GM23338 (cell line): Measurements from ENCODE around the gene SLC23A2. TPM values are rescaled to one million over a fixed set of nuclear protein-coding genes. Genes with fewer than 3 reads are reported as not detected.

ENCODE experiments used
- ATAC-seq: fragments of 200-7000 bp; cut with Tn5 transposase; 3 replicates; pipeline ENCODE4 v1.9.1; 2020
- DNase-seq: peaks from one replicate; pipeline ENCODE4 v3.0.0-alpha.2; 2015; ENCODE audit warnings: low spot score
- H2AFZ ChIP-seq: fragments of 200-600 bp; sonication (generic); 2 replicates; pipeline ENCODE4 v1.8.0; 2016; ENCODE audit warnings: antibody characterized with exemption, mild to moderate bottlenecking, moderate library complexity
- H3F3A ChIP-seq: fragments of 200-600 bp; sonication (generic); replicated peaks from 2 replicates; pipeline ENCODE4 v1.8.0; 2017; ENCODE audit warnings: antibody characterized with exemption, mixed run types, low read depth
- H3K27ac ChIP-seq: fragments of 200-600 bp; sonication (generic); 2 replicates; pipeline ENCODE4 v1.6.1; 2016; ENCODE audit warnings: low read depth
- H3K27me3 ChIP-seq: fragments of 200-600 bp; sonication (generic); 2 replicates; pipeline ENCODE4 v1.8.0; 2016; ENCODE audit warnings: mild to moderate bottlenecking, mixed run types, moderate library complexity; ENCODE audit not compliant: insufficient read depth
- H3K36me3 ChIP-seq: fragments of 200-600 bp; sonication (generic); 2 replicates; pipeline ENCODE4 v1.8.0; 2016; ENCODE audit warnings: mild to moderate bottlenecking; ENCODE audit not compliant: insufficient read depth
- H3K4me1 ChIP-seq: fragments of 200-600 bp; sonication (generic); 2 replicates; pipeline ENCODE4 v1.8.0; 2016; ENCODE audit warnings: mild to moderate bottlenecking, moderate library complexity; ENCODE audit not compliant: insufficient read depth
- H3K4me2 ChIP-seq: fragments of 200-600 bp; sonication (generic); 2 replicates; pipeline ENCODE4 v1.7.1; 2017; ENCODE audit warnings: mixed run types
- H3K4me3 ChIP-seq: fragments of 200-600 bp; sonication (generic); 2 replicates; pipeline ENCODE4 v1.6.1; 2016; ENCODE audit warnings: mixed run types
- H3K79me2 ChIP-seq: fragments of 200-600 bp; sonication (generic); replicated peaks from 2 replicates; pipeline ENCODE4 v1.8.0; 2017; ENCODE audit warnings: mild to moderate bottlenecking; ENCODE audit not compliant: insufficient read depth
- H3K9me2 ChIP-seq: fragments of 200-600 bp; sonication (generic); 2 replicates; pipeline ENCODE4 v1.8.0; 2017; ENCODE audit not compliant: insufficient read depth
- H4K20me1 ChIP-seq: fragments of 200-600 bp; sonication (generic); replicated peaks from 2 replicates; pipeline ENCODE4 v1.8.0; 2017; ENCODE audit warnings: mild to moderate bottlenecking; ENCODE audit not compliant: insufficient read depth
- H3K27ac Mint-ChIP-seq: 2 replicates; pipeline ENCODE4 v1.8.0; 2020; ENCODE audit warnings: inconsistent platforms, mild to moderate bottlenecking, moderate library complexity, mixed read lengths
- H3K27me3 Mint-ChIP-seq: 3 replicates; pipeline ENCODE4 v1.8.0; 2022; ENCODE audit warnings: low read depth, mild to moderate bottlenecking, moderate library complexity, mixed read lengths, inconsistent platforms; ENCODE audit not compliant: insufficient read depth, poor library complexity
- H3K36me3 Mint-ChIP-seq: 3 replicates; pipeline ENCODE4 v1.8.0; 2021; ENCODE audit warnings: low read depth, mild to moderate bottlenecking, inconsistent platforms, moderate library complexity, mixed read lengths
- H3K4me1 Mint-ChIP-seq: 3 replicates; pipeline ENCODE4 v1.8.0; 2020; ENCODE audit warnings: mild to moderate bottlenecking, inconsistent platforms, mixed read lengths
- H3K4me3 Mint-ChIP-seq: 3 replicates; pipeline ENCODE4 v1.8.0; 2021; ENCODE audit warnings: moderate library complexity, mild to moderate bottlenecking, inconsistent platforms, mixed read lengths
- H3K9me3 Mint-ChIP-seq: 3 replicates; pipeline ENCODE4 v1.8.0; 2020; ENCODE audit warnings: moderate library complexity, mild to moderate bottlenecking, inconsistent platforms, mixed read lengths
- CREB1 ChIP-seq: fragments of 250-450 bp; sonication (Bioruptor Pico); IDR thresholded peaks from 2 replicates; pipeline ENCODE4 v1.5.0; 2020; ENCODE audit warnings: low read depth, mild to moderate bottlenecking, moderate library complexity
- EZH2 ChIP-seq: fragments of 200-600 bp; sonication (generic); IDR thresholded peaks from one replicate; pipeline ENCODE4 v1.8.0; 2017; ENCODE audit warnings: antibody characterized with exemption, mild to moderate bottlenecking, low read depth; ENCODE audit not compliant: unreplicated experiment
- EZH2phosphoT487 ChIP-seq: fragments of 200-600 bp; sonication (generic); IDR thresholded peaks from one replicate; pipeline ENCODE4 v1.8.1; 2018; ENCODE audit warnings: antibody characterized with exemption; ENCODE audit not compliant: unreplicated experiment
- JUNB ChIP-seq: IDR thresholded peaks from one replicate; pipeline ENCODE4 v1.6.1; 2016; ENCODE audit warnings: antibody characterized with exemption; ENCODE audit not compliant: unreplicated experiment
- NANOG ChIP-seq: IDR thresholded peaks from 2 replicates; pipeline ENCODE4 v1.6.1; 2016; ENCODE audit warnings: antibody characterized with exemption, borderline replicate concordance
- POLR2AphosphoS5 ChIP-seq: IDR thresholded peaks from 2 replicates; pipeline ENCODE4 v1.6.1; 2016; ENCODE audit warnings: antibody characterized with exemption, low read depth
- ZNF114 ChIP-seq: fragments of 250-450 bp; sonication (Bioruptor Pico); IDR thresholded peaks from 2 replicates; pipeline ENCODE4 v1.5.0; 2020; ENCODE audit warnings: mild to moderate bottlenecking, moderate library complexity
- ZNF331 ChIP-seq: fragments of 250-450 bp; sonication (Bioruptor Pico); IDR thresholded peaks from 2 replicates; pipeline ENCODE4 v1.5.0; 2020; ENCODE audit warnings: low read depth, mild to moderate bottlenecking, moderate library complexity
- polyA plus RNA-seq: library from polyadenylated mRNA; unstranded; fragments of >200 nt; fragmentation: Nextera tagmentation; extraction: Ambion mirVana; gene quantifications from 2 replicates; pipeline ENCODE4 v1.2.1, GENCODE V29; 2016
- total RNA-seq: library from RNA; depleted of rRNA; stranded (reverse); fragments of >200 nt; shearing (Covaris generic); gene quantifications from 2 replicates; pipeline ENCODE4 v1.2.3, GENCODE V29; 2014
- TF ChIP-seq, protein P1 (sequence below), 2 experiments: fragments of 200-600 bp in 1 of 2; sonication (generic) in 1 of 2; conservative IDR thresholded peaks; 2 replicates each; pipeline versions ENCODE4 v1.5.1 to v1.6.1; 2016 to 2017; ENCODE audit warnings: antibody characterized with exemption in 2 of 2, low read depth in 2 of 2, mild to moderate bottlenecking in 2 of 2, moderate library complexity in 1 of 2
- TF ChIP-seq, protein P2 (sequence below): IDR thresholded peaks from 2 replicates; pipeline ENCODE4 v1.6.1; 2016; ENCODE audit warnings: antibody characterized with exemption
- TF ChIP-seq, protein P3 (sequence below): IDR thresholded peaks from one replicate; pipeline ENCODE4 v1.6.1; 2018; ENCODE audit warnings: antibody characterized with exemption; ENCODE audit not compliant: unreplicated experiment

Gene SLC23A2
- total and polyA plus RNA-seq, 2 experiments from 2014 or later, result 4.4 to 20.2 TPM

DNA sequence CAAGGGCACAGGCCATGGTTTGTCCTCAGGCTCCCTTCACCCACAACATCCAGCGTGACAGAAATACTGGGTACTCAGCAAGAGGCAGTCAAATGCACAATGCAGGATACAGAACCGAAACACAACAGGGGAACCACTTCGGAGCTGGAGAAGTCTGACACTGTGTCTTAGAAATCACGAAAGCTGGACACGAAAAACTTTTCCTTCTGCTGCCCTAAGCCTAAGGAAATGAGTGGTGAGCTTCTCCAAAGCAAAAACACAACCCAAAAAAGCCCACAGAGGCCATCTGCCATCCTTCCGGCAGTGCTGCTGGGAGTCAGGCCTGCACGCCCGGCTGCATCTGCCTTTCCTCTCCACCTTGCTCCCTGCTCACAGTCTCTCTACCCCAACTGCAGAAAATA is 106.3 kb downstream of the SLC23A2 start (continued):
- TF ChIP-seq, protein P1, sequence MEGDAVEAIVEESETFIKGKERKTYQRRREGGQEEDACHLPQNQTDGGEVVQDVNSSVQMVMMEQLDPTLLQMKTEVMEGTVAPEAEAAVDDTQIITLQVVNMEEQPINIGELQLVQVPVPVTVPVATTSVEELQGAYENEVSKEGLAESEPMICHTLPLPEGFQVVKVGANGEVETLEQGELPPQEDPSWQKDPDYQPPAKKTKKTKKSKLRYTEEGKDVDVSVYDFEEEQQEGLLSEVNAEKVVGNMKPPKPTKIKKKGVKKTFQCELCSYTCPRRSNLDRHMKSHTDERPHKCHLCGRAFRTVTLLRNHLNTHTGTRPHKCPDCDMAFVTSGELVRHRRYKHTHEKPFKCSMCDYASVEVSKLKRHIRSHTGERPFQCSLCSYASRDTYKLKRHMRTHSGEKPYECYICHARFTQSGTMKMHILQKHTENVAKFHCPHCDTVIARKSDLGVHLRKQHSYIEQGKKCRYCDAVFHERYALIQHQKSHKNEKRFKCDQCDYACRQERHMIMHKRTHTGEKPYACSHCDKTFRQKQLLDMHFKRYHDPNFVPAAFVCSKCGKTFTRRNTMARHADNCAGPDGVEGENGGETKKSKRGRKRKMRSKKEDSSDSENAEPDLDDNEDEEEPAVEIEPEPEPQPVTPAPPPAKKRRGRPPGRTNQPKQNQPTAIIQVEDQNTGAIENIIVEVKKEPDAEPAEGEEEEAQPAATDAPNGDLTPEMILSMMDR (conservative IDR thresholded peaks at IDR 0.05; ENCODE audit: low read depth in 2 of 2), result no peak
- TF ChIP-seq CREB1 (CRISPR knock-in tag) (no peak), ZNF114 (CRISPR knock-in tag) (no peak), ZNF331 (no peak)

DNA sequence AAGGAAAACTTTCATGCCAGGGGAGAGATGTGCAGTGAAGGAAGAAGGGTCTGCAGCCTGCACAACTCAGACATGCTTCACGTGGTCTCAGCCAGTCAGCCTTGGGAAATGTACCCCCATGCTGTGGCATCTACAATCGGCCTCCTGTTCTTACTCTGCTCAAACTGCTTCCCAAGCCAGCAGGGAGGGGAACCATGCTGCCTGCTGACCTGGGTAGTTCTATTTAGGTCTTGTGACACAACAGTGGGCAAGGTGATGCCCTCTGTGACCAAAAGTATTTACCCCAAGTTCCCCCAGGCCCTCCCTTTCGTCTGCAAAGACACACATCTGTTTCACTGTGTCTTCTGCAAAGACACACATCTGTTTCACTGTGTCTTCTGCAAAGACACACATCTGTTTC is 106.9 kb downstream of the SLC23A2 start:
- Histone ChIP-seq H2AFZ (no peak overlapping the region), H4K20me1 (no peaks in the 10 kb centered on the region), H3K9me2 (no peaks in the 10 kb centered on the region), H3K4me2 (no peak overlapping the region), H3K27me3 (no peaks in the 10 kb centered on the region), H3F3A (no peaks in the 10 kb centered on the region), H3K4me3 (no peak overlapping the region), H3K27ac (no peak overlapping the region), H3K36me3 (no peaks in the 10 kb centered on the region), H3K4me1 (peaks cover 7% of the 10 kb centered on the region; the same call in 1 of the 2 replicates), H3K79me2 (no peaks in the 10 kb centered on the region)
- H3K27me3 Mint-ChIP-seq, result peaks cover 17% of the 10 kb centered on the region
- ATAC-seq (no peak), DNase-seq (no peak)
- H3K4me1 Mint-ChIP-seq, result peaks cover 19% of the 10 kb centered on the region
- H3K36me3 Mint-ChIP-seq, result peaks cover 5% of the 10 kb centered on the region; the same call in 2 of the 3 replicates
- H3K4me3 Mint-ChIP-seq, result no peak overlapping the region
- H3K9me3 Mint-ChIP-seq, result no peaks in the 10 kb centered on the region
- TF ChIP-seq ZNF331, result no peak
- no peak for TF ChIP-seq NANOG
- TF ChIP-seq EZH2, result no peak
- TF ChIP-seq JUNB, result no peak
- TF ChIP-seq ZNF114 (CRISPR knock-in tag), result no peak
- no peak for TF ChIP-seq EZH2phosphoT487
- TF ChIP-seq POLR2AphosphoS5, result no peak
- no peak overlapping the region for H3K27ac Mint-ChIP-seq

DNA sequence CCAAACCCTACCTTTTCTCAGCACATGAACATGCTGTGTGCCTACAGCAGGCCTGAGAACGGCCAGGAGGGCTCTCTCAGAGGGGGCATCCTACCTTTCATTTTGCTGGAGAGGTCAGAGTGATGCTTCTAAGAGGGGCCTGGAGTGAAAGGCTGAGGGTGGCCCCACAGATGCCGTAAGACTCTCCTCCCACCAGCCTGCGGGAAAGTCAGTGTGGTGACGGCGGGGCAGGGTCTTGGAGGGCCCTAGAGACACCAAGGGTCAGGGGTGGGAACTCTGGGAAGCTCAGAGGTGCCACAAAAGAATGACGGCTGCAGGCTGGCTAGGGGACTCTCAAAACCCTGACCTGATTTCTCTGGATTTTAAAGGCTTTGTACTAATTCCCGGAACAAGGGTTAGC is 107.6 kb downstream of the SLC23A2 start:
- no peaks in the 10 kb centered on the region for H3K36me3 ChIP-seq
- H3K27ac Mint-ChIP-seq, result 0 out of 2 replicates have a peak overlapping the region, but pooled peaks have one; percentile 15
- H3K4me2 ChIP-seq, result no peak overlapping the region
- no peak overlapping the region for H3K27ac ChIP-seq
- H3K9me3 Mint-ChIP-seq, result no peaks in the 10 kb centered on the region
- peaks cover 19% of the 10 kb centered on the region for H3K4me1 Mint-ChIP-seq
- no peaks in the 10 kb centered on the region for H3K27me3 ChIP-seq
- H2AFZ ChIP-seq, result no peak overlapping the region
- peaks cover 7% of the 10 kb centered on the region; the same call in 1 of the 2 replicates for H3K4me1 ChIP-seq
- ATAC-seq (no peak), DNase-seq (no peak)
- peaks cover 2% of the 10 kb centered on the region; the same call in 1 of the 3 replicates for H3K36me3 Mint-ChIP-seq
- H3K9me2 ChIP-seq, result no peaks in the 10 kb centered on the region
- H3K27me3 Mint-ChIP-seq, result peaks cover 17% of the 10 kb centered on the region
- no peaks in the 10 kb centered on the region for H3F3A ChIP-seq
- no peak overlapping the region for H3K4me3 Mint-ChIP-seq
- no peaks in the 10 kb centered on the region for H4K20me1 ChIP-seq
- TF ChIP-seq POLR2AphosphoS5 (no peak), JUNB (no peak), ZNF114 (CRISPR knock-in tag) (no peak), NANOG (no peak), EZH2phosphoT487 (no peak)
- TF ChIP-seq, protein P2, sequence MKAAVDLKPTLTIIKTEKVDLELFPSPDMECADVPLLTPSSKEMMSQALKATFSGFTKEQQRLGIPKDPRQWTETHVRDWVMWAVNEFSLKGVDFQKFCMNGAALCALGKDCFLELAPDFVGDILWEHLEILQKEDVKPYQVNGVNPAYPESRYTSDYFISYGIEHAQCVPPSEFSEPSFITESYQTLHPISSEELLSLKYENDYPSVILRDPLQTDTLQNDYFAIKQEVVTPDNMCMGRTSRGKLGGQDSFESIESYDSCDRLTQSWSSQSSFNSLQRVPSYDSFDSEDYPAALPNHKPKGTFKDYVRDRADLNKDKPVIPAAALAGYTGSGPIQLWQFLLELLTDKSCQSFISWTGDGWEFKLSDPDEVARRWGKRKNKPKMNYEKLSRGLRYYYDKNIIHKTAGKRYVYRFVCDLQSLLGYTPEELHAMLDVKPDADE, result no peak
- TF ChIP-seq, protein P3, sequence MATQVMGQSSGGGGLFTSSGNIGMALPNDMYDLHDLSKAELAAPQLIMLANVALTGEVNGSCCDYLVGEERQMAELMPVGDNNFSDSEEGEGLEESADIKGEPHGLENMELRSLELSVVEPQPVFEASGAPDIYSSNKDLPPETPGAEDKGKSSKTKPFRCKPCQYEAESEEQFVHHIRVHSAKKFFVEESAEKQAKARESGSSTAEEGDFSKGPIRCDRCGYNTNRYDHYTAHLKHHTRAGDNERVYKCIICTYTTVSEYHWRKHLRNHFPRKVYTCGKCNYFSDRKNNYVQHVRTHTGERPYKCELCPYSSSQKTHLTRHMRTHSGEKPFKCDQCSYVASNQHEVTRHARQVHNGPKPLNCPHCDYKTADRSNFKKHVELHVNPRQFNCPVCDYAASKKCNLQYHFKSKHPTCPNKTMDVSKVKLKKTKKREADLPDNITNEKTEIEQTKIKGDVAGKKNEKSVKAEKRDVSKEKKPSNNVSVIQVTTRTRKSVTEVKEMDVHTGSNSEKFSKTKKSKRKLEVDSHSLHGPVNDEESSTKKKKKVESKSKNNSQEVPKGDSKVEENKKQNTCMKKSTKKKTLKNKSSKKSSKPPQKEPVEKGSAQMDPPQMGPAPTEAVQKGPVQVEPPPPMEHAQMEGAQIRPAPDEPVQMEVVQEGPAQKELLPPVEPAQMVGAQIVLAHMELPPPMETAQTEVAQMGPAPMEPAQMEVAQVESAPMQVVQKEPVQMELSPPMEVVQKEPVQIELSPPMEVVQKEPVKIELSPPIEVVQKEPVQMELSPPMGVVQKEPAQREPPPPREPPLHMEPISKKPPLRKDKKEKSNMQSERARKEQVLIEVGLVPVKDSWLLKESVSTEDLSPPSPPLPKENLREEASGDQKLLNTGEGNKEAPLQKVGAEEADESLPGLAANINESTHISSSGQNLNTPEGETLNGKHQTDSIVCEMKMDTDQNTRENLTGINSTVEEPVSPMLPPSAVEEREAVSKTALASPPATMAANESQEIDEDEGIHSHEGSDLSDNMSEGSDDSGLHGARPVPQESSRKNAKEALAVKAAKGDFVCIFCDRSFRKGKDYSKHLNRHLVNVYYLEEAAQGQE, result no peak
- H3K79me2 ChIP-seq, result no peaks in the 10 kb centered on the region
- H3K4me3 ChIP-seq, result no peak overlapping the region
